Measurements from ENCODE around the gene RPRD2. TPM values are rescaled to one million over a fixed set of nuclear protein-coding genes. Genes with fewer than 3 reads are reported as not detected.

RPRD2 gene
- total RNA-seq, 1 donor from 2014 or later, result 26.0 TPM

DNA sequence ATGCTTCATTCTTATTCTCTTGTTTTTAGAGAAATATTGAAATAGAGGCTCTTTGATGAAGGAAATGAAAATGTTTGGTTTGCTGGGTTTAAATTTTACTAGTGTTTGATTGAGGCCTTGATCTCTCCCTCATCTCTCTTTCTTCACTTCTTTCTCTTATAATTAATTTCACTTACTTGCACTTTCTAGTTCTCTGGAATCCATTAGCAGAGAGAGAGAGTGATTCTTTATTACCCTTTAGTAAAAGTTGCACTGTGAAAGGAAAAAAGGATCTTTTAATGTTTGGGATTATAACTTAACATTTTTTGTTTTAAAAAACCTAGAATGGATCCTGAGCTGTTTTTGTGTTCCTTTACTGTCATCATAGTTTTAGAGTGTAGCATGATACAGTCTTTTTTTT is 12.2 kb downstream of the RPRD2 start:
- Histone ChIP-seq H2AFZ (ENCODE audit: low read depth, low read length) (no peak overlapping the region), H4K20me1 (ENCODE audit: insufficient read depth, low read length) (peaks cover 61% of the 10 kb centered on the region), H3K9ac (ENCODE audit: low read length) (no peak overlapping the region), H3K36me3 (ENCODE audit: insufficient read depth, low read length) (no peaks in the 10 kb centered on the region), H3K79me2 (ENCODE audit: insufficient read depth, low read length) (peaks cover 97% of the 10 kb centered on the region), H3K27me3 (ENCODE audit: insufficient read depth, low read length) (no peaks in the 10 kb centered on the region), H3K4me2 (ENCODE audit: low read length) (no peak overlapping the region), H3K9me3 (ENCODE audit: insufficient read depth, low read depth, low read length) (no peaks in the 10 kb centered on the region), H3K4me1 (ENCODE audit: insufficient read depth, low read length) (no peaks in the 10 kb centered on the region), H3K4me3 (ENCODE audit: insufficient read depth, low read depth, low read length) (no peak overlapping the region), H3K27ac (ENCODE audit: low read depth, low read length) (no peak overlapping the region)
- Mint-ChIP-seq H3K4me1 (ENCODE audit: low read depth, unreplicated experiment) (peaks cover 22% of the 10 kb centered on the region), H3K9me3 (ENCODE audit: unreplicated experiment) (no peaks in the 10 kb centered on the region), H3K4me3 (ENCODE audit: unreplicated experiment) (no peak overlapping the region), H3K27me3 (ENCODE audit: low read depth, unreplicated experiment) (no peaks in the 10 kb centered on the region), H3K36me3 (ENCODE audit: low read depth, unreplicated experiment) (peaks cover 2% of the 10 kb centered on the region), H3K27ac (ENCODE audit: unreplicated experiment) (peak overlapping the region; percentile 50)
- TF ChIP-seq EZH2 (IDR thresholded peaks at IDR 0.05; ENCODE audit: insufficient read depth, low read length), result no peak
- TF ChIP-seq, protein P1, sequence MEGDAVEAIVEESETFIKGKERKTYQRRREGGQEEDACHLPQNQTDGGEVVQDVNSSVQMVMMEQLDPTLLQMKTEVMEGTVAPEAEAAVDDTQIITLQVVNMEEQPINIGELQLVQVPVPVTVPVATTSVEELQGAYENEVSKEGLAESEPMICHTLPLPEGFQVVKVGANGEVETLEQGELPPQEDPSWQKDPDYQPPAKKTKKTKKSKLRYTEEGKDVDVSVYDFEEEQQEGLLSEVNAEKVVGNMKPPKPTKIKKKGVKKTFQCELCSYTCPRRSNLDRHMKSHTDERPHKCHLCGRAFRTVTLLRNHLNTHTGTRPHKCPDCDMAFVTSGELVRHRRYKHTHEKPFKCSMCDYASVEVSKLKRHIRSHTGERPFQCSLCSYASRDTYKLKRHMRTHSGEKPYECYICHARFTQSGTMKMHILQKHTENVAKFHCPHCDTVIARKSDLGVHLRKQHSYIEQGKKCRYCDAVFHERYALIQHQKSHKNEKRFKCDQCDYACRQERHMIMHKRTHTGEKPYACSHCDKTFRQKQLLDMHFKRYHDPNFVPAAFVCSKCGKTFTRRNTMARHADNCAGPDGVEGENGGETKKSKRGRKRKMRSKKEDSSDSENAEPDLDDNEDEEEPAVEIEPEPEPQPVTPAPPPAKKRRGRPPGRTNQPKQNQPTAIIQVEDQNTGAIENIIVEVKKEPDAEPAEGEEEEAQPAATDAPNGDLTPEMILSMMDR (IDR thresholded peaks at IDR 0.05; ENCODE audit: insufficient read depth, low read depth, low read length), result no peak
- DNase-seq (ENCODE audit: low read depth) (no peak), FAIRE-seq (no peak)

DNA sequence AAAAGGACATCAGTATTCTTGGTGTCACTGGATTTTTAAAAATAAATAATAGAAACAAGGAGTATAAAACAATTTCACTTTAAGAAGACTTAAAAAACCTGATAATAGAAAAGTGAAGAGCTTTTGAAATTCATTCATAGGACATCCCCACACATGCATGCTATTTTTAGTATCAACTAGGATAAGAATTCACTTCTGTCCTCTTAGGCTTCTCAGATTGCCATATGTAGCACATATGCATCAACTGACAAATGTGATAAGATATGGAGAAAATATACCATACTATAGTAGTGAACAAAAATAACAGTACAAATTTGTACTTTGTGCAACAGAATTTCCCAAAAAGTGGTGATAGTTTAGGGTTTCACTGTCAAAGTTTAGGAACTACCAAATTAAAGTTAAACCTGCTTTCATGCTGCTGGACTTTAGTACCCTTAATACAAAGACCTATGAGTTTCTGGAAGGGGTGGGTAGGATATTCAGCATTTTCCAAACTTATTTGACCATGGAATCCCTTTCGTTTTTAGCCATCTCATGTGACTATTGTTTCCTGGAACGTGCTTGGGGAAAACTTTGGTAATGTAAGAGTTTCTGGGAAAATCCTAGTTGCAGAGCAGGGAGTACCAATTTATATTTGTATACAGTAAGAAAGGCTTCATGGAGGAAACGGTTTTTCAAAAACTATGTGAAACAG is 19.8 kb downstream of the RPRD2 start:
- Mint-ChIP-seq H3K27me3 (ENCODE audit: low read depth, unreplicated experiment) (no peaks in the 10 kb centered on the region), H3K9me3 (ENCODE audit: unreplicated experiment) (no peaks in the 10 kb centered on the region), H3K4me3 (ENCODE audit: unreplicated experiment) (no peak overlapping the region), H3K27ac (ENCODE audit: unreplicated experiment) (peak overlapping the region; percentile 64), H3K36me3 (ENCODE audit: low read depth, unreplicated experiment) (no peaks in the 10 kb centered on the region), H3K4me1 (ENCODE audit: low read depth, unreplicated experiment) (peaks cover 3% of the 10 kb centered on the region)
- Histone ChIP-seq H3K36me3 (ENCODE audit: insufficient read depth, low read length) (no peaks in the 10 kb centered on the region), H3K4me3 (ENCODE audit: insufficient read depth, low read depth, low read length) (no peak overlapping the region), H3K4me1 (ENCODE audit: insufficient read depth, low read length) (no peaks in the 10 kb centered on the region), H4K20me1 (ENCODE audit: insufficient read depth, low read length) (peaks cover 66% of the 10 kb centered on the region), H3K4me2 (ENCODE audit: low read length) (no peak overlapping the region), H3K79me2 (ENCODE audit: insufficient read depth, low read length) (peaks cover 95% of the 10 kb centered on the region), H3K9me3 (ENCODE audit: insufficient read depth, low read depth, low read length) (no peaks in the 10 kb centered on the region), H3K9ac (ENCODE audit: low read length) (no peak overlapping the region), H3K27me3 (ENCODE audit: insufficient read depth, low read length) (no peaks in the 10 kb centered on the region), H3K27ac (ENCODE audit: low read depth, low read length) (no peak overlapping the region), H2AFZ (ENCODE audit: low read depth, low read length) (no peak overlapping the region)
- no peak for DNase-seq (ENCODE audit: low read depth)
- FAIRE-seq, result no peak
- no peak for TF ChIP-seq EZH2 (IDR thresholded peaks at IDR 0.05; ENCODE audit: insufficient read depth, low read length)
- TF ChIP-seq, protein P1 (IDR thresholded peaks at IDR 0.05; ENCODE audit: insufficient read depth, low read depth, low read length), result no peak

All from astrocyte (in vitro differentiated cells and primary cell).